Fibroblast of pulmonary artery (primary cell): Measurements from ENCODE around the gene SP140L.
A peak's percentile ranks its signal among the peaks of the same experiment; 100 is the strongest.
"Not testable (repeated sequence)": the region's sequence is repeated elsewhere in the genome, so short reads cannot be mapped to it uniquely, and the experiment has no call there.

Experiments
- DNase-seq: peaks from one replicate; pipeline ENCODE4 v3.0.0-alpha.2; 2010; ENCODE audit warnings: low read depth
- H3K4me3 ChIP-seq: replicated peaks from 2 replicates; pipeline ENCODE4 v1.5.1; 2011; ENCODE audit warnings: low read depth, mild to moderate bottlenecking, control low read depth, low read length, moderate library complexity
- TF ChIP-seq, protein P1 (sequence below): IDR thresholded peaks from 2 replicates; pipeline ENCODE4 v1.5.1; 2011; ENCODE audit warnings: mild to moderate bottlenecking, control low read depth, low read length, inconsistent platforms; ENCODE audit errors: missing control alignments

SP140L gene

DNA sequence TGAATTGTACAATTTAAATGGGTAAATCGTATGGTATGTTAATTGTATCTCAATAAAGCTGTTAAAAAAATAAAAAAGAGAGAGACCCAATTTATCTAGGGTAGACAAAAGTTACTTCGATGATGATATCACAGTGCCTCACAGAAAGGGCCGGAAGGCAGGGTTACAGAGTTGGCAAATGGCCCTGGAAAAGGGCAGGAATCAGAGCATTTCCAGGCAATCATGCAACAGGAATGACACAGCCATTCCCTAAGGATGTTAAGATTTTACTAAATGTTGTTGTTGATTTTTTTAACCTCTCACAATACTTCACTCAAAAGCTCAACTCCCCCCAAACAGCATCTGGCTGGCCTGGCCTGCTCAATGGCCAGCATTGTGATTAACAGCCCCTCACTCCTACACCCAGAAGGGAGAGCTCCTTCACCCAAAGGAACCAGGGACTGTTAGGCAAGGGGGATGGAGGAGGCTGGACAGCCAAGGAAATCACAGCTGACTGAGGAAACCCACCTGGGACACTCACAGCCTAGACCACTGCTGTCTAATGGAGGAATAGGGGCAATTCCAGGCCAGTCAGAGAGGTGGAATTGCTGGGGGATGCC lies 81.3 kb downstream of the SP140L start:
- DNase-seq, result peak; percentile 92
- TF ChIP-seq, protein P1, sequence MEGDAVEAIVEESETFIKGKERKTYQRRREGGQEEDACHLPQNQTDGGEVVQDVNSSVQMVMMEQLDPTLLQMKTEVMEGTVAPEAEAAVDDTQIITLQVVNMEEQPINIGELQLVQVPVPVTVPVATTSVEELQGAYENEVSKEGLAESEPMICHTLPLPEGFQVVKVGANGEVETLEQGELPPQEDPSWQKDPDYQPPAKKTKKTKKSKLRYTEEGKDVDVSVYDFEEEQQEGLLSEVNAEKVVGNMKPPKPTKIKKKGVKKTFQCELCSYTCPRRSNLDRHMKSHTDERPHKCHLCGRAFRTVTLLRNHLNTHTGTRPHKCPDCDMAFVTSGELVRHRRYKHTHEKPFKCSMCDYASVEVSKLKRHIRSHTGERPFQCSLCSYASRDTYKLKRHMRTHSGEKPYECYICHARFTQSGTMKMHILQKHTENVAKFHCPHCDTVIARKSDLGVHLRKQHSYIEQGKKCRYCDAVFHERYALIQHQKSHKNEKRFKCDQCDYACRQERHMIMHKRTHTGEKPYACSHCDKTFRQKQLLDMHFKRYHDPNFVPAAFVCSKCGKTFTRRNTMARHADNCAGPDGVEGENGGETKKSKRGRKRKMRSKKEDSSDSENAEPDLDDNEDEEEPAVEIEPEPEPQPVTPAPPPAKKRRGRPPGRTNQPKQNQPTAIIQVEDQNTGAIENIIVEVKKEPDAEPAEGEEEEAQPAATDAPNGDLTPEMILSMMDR, result no peak
- H3K4me3 ChIP-seq, result no peak overlapping the region

DNA sequence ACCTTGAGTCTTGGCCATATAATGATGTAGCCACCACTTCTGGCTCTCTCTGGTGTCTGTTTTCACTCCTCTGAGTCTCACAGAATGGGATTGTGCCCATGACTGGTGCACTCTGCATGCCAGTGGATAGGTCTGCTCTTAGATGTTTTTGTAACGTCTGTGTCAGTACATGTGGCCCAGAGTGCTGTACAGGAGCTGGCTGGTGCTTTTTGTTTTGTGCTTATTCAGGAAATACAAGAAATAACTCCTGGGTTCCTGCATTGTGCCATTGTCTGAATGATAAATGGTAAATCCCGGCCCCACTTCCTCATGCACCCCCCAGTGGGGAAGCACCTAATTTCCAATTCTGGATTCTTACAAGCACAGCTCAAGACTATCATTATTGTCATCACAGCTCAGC lies 82.3 kb downstream of the SP140L start:
- not testable (repeated sequence) for H3K4me3 ChIP-seq
- peak; percentile 62 for DNase-seq

DNA sequence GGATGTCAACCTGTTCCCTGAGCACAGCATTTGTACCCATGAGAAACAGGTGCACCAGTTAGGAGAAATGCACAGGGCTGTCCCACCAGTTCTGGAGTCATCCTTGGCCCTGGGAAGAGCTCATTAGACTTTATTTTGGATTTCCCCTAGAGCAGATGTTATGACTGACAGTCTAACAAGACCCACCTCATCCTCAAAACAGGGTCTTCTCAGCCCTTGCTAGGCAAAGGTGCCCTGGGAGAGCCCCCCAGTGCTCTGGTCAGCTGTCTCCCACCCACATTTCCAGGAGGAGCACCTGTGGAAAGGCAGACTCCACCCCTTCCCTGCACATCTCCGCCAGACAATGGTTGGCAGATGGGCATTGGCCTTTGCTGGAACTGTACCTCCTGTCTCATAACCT lies 83.3 kb downstream of the SP140L start:
- no peak for DNase-seq
- TF ChIP-seq, protein P1, result no peak
- no peak overlapping the region for H3K4me3 ChIP-seq

- TF ChIP-seq, protein P1, result no peak
- H3K4me3 ChIP-seq, result peak overlapping the region; percentile 74
- DNase-seq, result no peak
Measured at GRCh38 chr2:230410861-230411569, 84.0 kb downstream of the SP140L start.

- TF ChIP-seq, protein P1, result no peak
- H3K4me3 ChIP-seq, result peak overlapping the region; percentile 74
- DNase-seq, result peak; percentile 63
Measured at GRCh38 chr2:230411570-230412370, 84.8 kb downstream of the SP140L start.

GRCh38 chr2:230412371-230412711 lies 85.3 kb downstream of the SP140L start:
- DNase-seq, result no peak
- TF ChIP-seq, protein P1, result no peak
- peak overlapping the region; percentile 74 for H3K4me3 ChIP-seq

- TF ChIP-seq, protein P1, result no peak
- no peak overlapping the region for H3K4me3 ChIP-seq
- DNase-seq, result no peak
Measured at GRCh38 chr2:230412846-230413245, 85.9 kb downstream of the SP140L start.
